ENCODE measurements around the gene TTC24. TPM values are rescaled to one million over a fixed set of nuclear protein-coding genes. Genes with fewer than 3 reads are reported as not detected.

Gene TTC24
- total RNA-seq, 4 donors from 2014 or later, result 0.27 to 0.67 TPM; not detected in 2

GRCh38 chr1:156537027-156537426 is 42.5 kb upstream of the TTC24 start:
- no peaks in the 10 kb centered on the region for H3K36me3 ChIP-seq
- H3K27me3 ChIP-seq, result no peaks in the 10 kb centered on the region
- H3K27ac ChIP-seq, result no peak overlapping the region
- intact Hi-C loops (cut with DNase I), result no loop called here
- 94 to 98% methylated on average over 9 of the region's 9 CpGs for WGBS, 2 donors
- DNase-seq, result no peak
- no peak overlapping the region for H3K4me3 ChIP-seq (replicated peaks in 1 of 3)
- TF ChIP-seq POLR2A (IDR thresholded peaks at IDR 0.05), result no peak
- no peak for TF ChIP-seq CTCF (IDR thresholded peaks at IDR 0.05)
- no peaks in the 10 kb centered on the region for H3K9me3 ChIP-seq
- H3K4me1 ChIP-seq, result no peaks in the 10 kb centered on the region

DNA sequence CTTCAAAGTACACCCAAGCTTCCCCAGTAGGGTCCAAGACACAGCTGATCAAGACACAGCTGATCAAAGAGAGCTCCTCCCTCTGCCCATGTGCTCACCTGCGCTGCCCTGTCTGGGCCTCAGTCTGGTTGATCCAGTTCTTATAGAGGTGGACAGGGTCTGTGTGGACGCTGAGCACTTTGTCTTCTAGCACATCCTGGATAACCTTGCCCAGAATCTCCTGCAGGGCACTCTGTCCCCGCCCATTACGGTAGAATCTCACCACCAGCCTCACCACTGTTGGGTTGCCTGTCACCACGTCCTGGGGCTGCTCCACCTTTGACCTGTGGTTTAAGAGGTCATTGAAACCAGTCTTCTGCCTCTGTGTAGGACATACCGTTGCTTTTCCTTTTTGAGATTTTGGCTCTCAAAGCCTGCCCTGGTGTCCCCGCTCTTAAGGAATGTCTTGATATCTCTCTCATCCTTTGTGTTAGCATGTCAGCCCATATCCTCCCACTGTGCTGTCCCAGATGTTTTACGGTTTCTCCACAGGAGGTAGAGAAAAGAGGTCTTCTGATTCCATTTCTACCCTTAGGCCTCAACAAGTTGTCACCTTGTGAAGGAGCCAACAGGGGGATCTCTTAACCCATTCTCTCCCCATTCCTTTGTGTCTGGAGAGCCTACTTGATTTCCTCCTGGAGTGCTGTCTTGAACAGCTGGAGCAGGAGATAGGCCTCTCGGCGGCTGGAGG is 40.6 kb upstream of the TTC24 start:
- DNase-seq, result no peak
- no peak for TF ChIP-seq CTCF (IDR thresholded peaks at IDR 0.05)
- no peak for TF ChIP-seq POLR2A (IDR thresholded peaks at IDR 0.05)
- Histone ChIP-seq H3K4me1 (no peaks in the 10 kb centered on the region), H3K27ac (no peak overlapping the region), H3K9me3 (no peaks in the 10 kb centered on the region), H3K36me3 (no peaks in the 10 kb centered on the region), H3K27me3 (no peaks in the 10 kb centered on the region), H3K4me3 (replicated peaks in 1 of 3) (no peak overlapping the region)
- 86 to 87% methylated on average over 10 of the region's 10 CpGs for WGBS, 2 donors
- intact Hi-C loops (cut with DNase I), result no loop called here

DNA sequence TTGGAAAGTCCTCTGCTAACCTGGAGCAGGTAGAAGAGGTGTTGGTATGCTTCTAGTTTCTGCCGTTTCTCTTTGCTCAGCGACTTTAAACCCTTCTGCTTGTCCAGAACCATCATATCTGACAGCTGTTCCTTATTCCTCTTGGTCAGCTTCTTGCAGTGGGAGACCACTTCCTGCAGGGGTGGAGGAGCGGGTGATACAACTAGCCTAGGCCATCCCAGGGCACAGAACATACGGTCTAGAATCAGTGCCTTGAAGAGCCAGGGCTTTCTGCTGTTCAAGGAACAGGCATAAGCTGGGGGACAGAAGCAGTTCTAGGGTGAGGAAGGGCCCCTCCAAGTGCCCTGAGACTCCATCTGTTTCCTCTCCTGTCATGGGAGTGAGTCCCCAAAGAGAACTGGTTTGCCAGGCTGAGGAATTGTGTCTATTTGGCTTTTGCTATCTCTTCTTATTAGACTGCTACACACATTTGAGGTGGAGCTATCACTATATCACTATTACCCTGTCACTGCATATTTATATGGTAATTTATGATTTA is 39.6 kb upstream of the TTC24 start:
- Histone ChIP-seq H3K36me3 (no peaks in the 10 kb centered on the region), H3K27ac (no peak overlapping the region), H3K27me3 (no peaks in the 10 kb centered on the region), H3K4me1 (no peaks in the 10 kb centered on the region), H3K9me3 (no peaks in the 10 kb centered on the region), H3K4me3 (replicated peaks in 1 of 3) (no peak overlapping the region)
- 92 to 93% methylated on average over 4 of the region's 4 CpGs for WGBS, 2 donors
- TF ChIP-seq POLR2A (IDR thresholded peaks at IDR 0.05) (no peak), CTCF (IDR thresholded peaks at IDR 0.05) (no peak)
- DNase-seq, result no peak
- intact Hi-C loops (cut with DNase I), result no loop called here

DNA sequence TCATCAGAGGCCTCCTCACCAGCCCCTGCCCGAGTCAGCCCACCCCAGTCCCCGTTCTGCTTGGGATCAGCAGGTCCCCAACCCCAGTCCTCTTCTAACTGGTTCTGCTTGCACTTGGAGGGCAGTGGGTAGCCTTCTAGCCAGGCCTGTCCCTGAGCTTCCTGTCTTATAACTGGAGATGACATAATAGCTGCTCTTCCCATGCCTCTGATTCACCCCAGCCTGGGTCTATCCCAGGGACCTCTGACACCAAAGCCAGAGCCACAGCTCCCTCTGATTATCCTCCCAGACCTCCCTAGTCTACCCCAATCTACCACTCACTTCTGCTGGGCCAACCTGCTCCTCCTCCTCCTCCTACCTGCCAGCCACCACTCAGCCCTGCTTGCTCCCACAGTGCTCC is 38.6 kb upstream of the TTC24 start:
- Histone ChIP-seq H3K9me3 (no peaks in the 10 kb centered on the region), H3K36me3 (no peaks in the 10 kb centered on the region), H3K27ac (no peak overlapping the region), H3K27me3 (no peaks in the 10 kb centered on the region), H3K4me3 (replicated peaks in 1 of 3) (no peak overlapping the region), H3K4me1 (no peaks in the 10 kb centered on the region)
- 90 to 100% methylated on average over 2 of the region's 2 CpGs for WGBS, 2 donors
- no peak for DNase-seq
- intact Hi-C loops (cut with DNase I), result no loop called here
- TF ChIP-seq POLR2A (IDR thresholded peaks at IDR 0.05) (no peak), CTCF (IDR thresholded peaks at IDR 0.05) (no peak)

- H3K27me3 ChIP-seq, result no peaks in the 10 kb centered on the region
- H3K27ac ChIP-seq, result no peak overlapping the region
- no peak overlapping the region for H3K4me3 ChIP-seq (replicated peaks in 1 of 3)
- H3K9me3 ChIP-seq, result no peaks in the 10 kb centered on the region
- H3K4me1 ChIP-seq, result no peaks in the 10 kb centered on the region
- no peak for DNase-seq
- WGBS, 2 donors, result 89 to 97% methylated on average over 1 of the region's 1 CpG
- intact Hi-C loops (cut with DNase I), result no loop called here
- no peaks in the 10 kb centered on the region for H3K36me3 ChIP-seq
- TF ChIP-seq POLR2A (IDR thresholded peaks at IDR 0.05), result no peak
- TF ChIP-seq CTCF (IDR thresholded peaks at IDR 0.05), result no peak
These were observed 36.5 kb upstream of the TTC24 start for GRCh38 chr1:156543066-156543465.

Measured in thyroid gland (tissue), 4 donors.